Small intestine (tissue), 7 donors: Measurements from ENCODE around the gene HTT. TPM values are rescaled to one million over a fixed set of nuclear protein-coding genes. Genes with fewer than 3 reads are reported as not detected.

Experiments used
- DNase-seq, 2 donors: peaks; one replicate each; pipeline versions ENCODE4 v3.0.0 to v3.0.0-alpha.2; 2013
- FAIRE-seq: peaks from 2 replicates; lab custom pipeline; 2012; peaks lifted over from hg19 to GRCh38; lab: Jason Lieb, UNC
- H3K27ac ChIP-seq, 3 donors: one replicate each; pipeline ENCODE4 v1.5.1; 2013; ENCODE audit warnings: low read length in 2 of 3, mild to moderate bottlenecking in 2 of 3, control low read depth in 1 of 3, inconsistent platforms in 1 of 3, low read depth in 1 of 3, moderate library complexity in 1 of 3
- H3K27me3 ChIP-seq, 3 donors: one replicate each; pipeline ENCODE4 v1.6.1; 2013; ENCODE audit warnings: low read length in 3 of 3, inconsistent platforms in 1 of 3; ENCODE audit not compliant: control insufficient read depth in 3 of 3, insufficient read depth in 3 of 3
- H3K36me3 ChIP-seq, 3 donors: one replicate each; pipeline ENCODE4 v1.6.1; 2013; ENCODE audit warnings: low read length in 3 of 3, inconsistent platforms in 1 of 3, low read depth in 1 of 3, mild to moderate bottlenecking in 1 of 3, moderate library complexity in 1 of 3; ENCODE audit not compliant: control insufficient read depth in 3 of 3, insufficient read depth in 2 of 3
- H3K4me1 ChIP-seq, 3 donors: one replicate each; pipeline ENCODE4 v1.6.1; 2013; ENCODE audit warnings: low read length in 2 of 3, inconsistent platforms in 1 of 3, low read depth in 1 of 3, mild to moderate bottlenecking in 1 of 3, moderate library complexity in 1 of 3; ENCODE audit not compliant: control insufficient read depth in 3 of 3, insufficient read depth in 2 of 3
- H3K4me3 ChIP-seq, 3 donors: one replicate each; pipeline ENCODE4 v1.5.1; 2013; ENCODE audit warnings: low read length in 3 of 3, control low read depth in 1 of 3, inconsistent platforms in 1 of 3, low read depth in 1 of 3, mild to moderate bottlenecking in 1 of 3, moderate library complexity in 1 of 3
- H3K9me3 ChIP-seq, 2 donors: one replicate each; pipeline ENCODE4 v1.6.1; 2013; ENCODE audit warnings: low read depth in 1 of 2, low read length in 1 of 2; ENCODE audit not compliant: control insufficient read depth in 2 of 2, insufficient read depth in 1 of 2
- WGBS, 3 donors: extraction: QIAGEN DNeasy Blood & Tissue Kit; methylation state at CpG; one replicate each; pipeline ENCODE4 v1.1.7; 2013; 5-methylcytosine and 5-hydroxymethylcytosine counted together
- polyA plus RNA-seq, 4 donors: library from polyadenylated mRNA; stranded (reverse) in 3 of 4; unstranded in 1 of 4; fragments of 200-250 nt in 3 of 4; fragments of 120-200 nt in 1 of 4; gene quantifications; one replicate each; pipeline versions ENCODE4 v1.2.1 to v1.2.3, GENCODE V29; 2013
- donor health status: healthy with polysubstance abuse.
- donor health status: control.
- donor health status: control.
- donor health status: Bipolar disorder and iron deficiency.
- donor health status: healthy.

HTT gene
- polyA plus RNA-seq, 4 donors: 10.3 to 28.8 (median 14.8) TPM

GRCh38 chr4:3217771-3218170 lies 143.3 kb downstream of the HTT start:
- no peak overlapping the region for H3K27ac ChIP-seq
- H3K4me1 ChIP-seq: no peaks in the 10 kb centered on the region
- 95 to 97% (median 96%) methylated on average over 16 of the region's 16 CpGs for WGBS, 3 donors
- no peaks in the 10 kb centered on the region for H3K27me3 ChIP-seq
- DNase-seq (no peak), FAIRE-seq (no peak)
- H3K4me3 ChIP-seq: no peak overlapping the region
- peaks cover 18 to 79% (median 36%) of the 10 kb centered on the region in 3 donors for H3K36me3 ChIP-seq
- H3K9me3 ChIP-seq: no peaks in the 10 kb centered on the region

GRCh38 chr4:3218824-3219760 lies 144.6 kb downstream of the HTT start:
- DNase-seq: no peak
- WGBS, 3 donors: 94 to 97% (median 95%) methylated on average over 20 of the region's 20 CpGs
- no peaks in the 10 kb centered on the region for H3K9me3 ChIP-seq
- H3K4me3 ChIP-seq: no peak overlapping the region
- H3K4me1 ChIP-seq: no peaks in the 10 kb centered on the region
- no peaks in the 10 kb centered on the region for H3K27me3 ChIP-seq
- H3K27ac ChIP-seq: no peak overlapping the region
- no peak for FAIRE-seq
- H3K36me3 ChIP-seq: peaks cover 29 to 79% (median 37%) of the 10 kb centered on the region in 3 donors

- Histone ChIP-seq H3K4me3 (no peak overlapping the region), H3K27me3 (no peaks in the 10 kb centered on the region), H3K4me1 (no peaks in the 10 kb centered on the region), H3K9me3 (no peaks in the 10 kb centered on the region), H3K36me3 (peaks cover 32 to 87% (median 43%) of the 10 kb centered on the region in 3 donors), H3K27ac (no peak overlapping the region)
- WGBS, 3 donors: 80 to 85% (median 83%) methylated on average over 9 of the region's 9 CpGs
- DNase-seq: no peak
- FAIRE-seq: no peak
These were observed 145.4 kb downstream of the HTT start for GRCh38 chr4:3219761-3220475.

- Histone ChIP-seq H3K27me3 (no peaks in the 10 kb centered on the region), H3K27ac (no peak overlapping the region), H3K9me3 (no peaks in the 10 kb centered on the region), H3K4me3 (no peak overlapping the region), H3K4me1 (no peaks in the 10 kb centered on the region), H3K36me3 (peaks cover 33 to 88% (median 43%) of the 10 kb centered on the region in 3 donors)
- WGBS, 3 donors: 89 to 94% (median 91%) methylated on average over 8 of the region's 8 CpGs
- no peak for FAIRE-seq
- DNase-seq: no peak
These were observed 146.1 kb downstream of the HTT start for GRCh38 chr4:3220476-3221183.

GRCh38 chr4:3221184-3221494 lies 146.7 kb downstream of the HTT start:
- Histone ChIP-seq H3K9me3 (no peaks in the 10 kb centered on the region), H3K27ac (no peak overlapping the region), H3K4me1 (no peaks in the 10 kb centered on the region), H3K27me3 (no peaks in the 10 kb centered on the region), H3K36me3 (peaks cover 33 to 89% (median 40%) of the 10 kb centered on the region in 3 donors), H3K4me3 (no peak overlapping the region)
- FAIRE-seq: no peak
- 91 to 94% (median 93%) methylated on average over 8 of the region's 8 CpGs for WGBS, 3 donors
- DNase-seq: no peak

- H3K4me3 ChIP-seq: no peak overlapping the region
- WGBS, 3 donors: 93 to 98% (median 94%) methylated on average over 12 of the region's 12 CpGs
- DNase-seq (no peak), FAIRE-seq (no peak)
- no peaks in the 10 kb centered on the region for H3K4me1 ChIP-seq
- no peak overlapping the region for H3K27ac ChIP-seq
- H3K27me3 ChIP-seq: no peaks in the 10 kb centered on the region
- peaks cover 33 to 90% (median 39%) of the 10 kb centered on the region in 3 donors for H3K36me3 ChIP-seq
- H3K9me3 ChIP-seq: no peaks in the 10 kb centered on the region
These were observed 147.5 kb downstream of the HTT start for GRCh38 chr4:3221996-3222395.

GRCh38 chr4:3223346-3223745 lies 148.9 kb downstream of the HTT start:
- 93 to 96% (median 95%) methylated on average over 11 of the region's 11 CpGs for WGBS, 3 donors
- H3K27ac ChIP-seq: no peak overlapping the region
- no peaks in the 10 kb centered on the region for H3K4me1 ChIP-seq
- no peaks in the 10 kb centered on the region for H3K27me3 ChIP-seq
- no peak overlapping the region for H3K4me3 ChIP-seq
- DNase-seq (no peak), FAIRE-seq (no peak)
- peaks cover 27 to 88% (median 38%) of the 10 kb centered on the region in 3 donors for H3K36me3 ChIP-seq
- H3K9me3 ChIP-seq: no peaks in the 10 kb centered on the region
